ENCODE measurements around the gene PTPN14. TPM values are rescaled to one million over a fixed set of nuclear protein-coding genes. Genes with fewer than 3 reads are reported as not detected.

PTPN14 gene
- total and polyA plus RNA-seq, 2 experiments from 2014 or later = 18.7 to 70.2 TPM

- TF ChIP-seq ZNF114 (CRISPR knock-in tag; IDR thresholded peaks at IDR 0.05) = no peak
Measured at GRCh38 chr1:214331180-214331579, 220.2 kb downstream of the PTPN14 start (continued).

- H3K27ac Mint-ChIP-seq = no peak overlapping the region
- no peaks in the 10 kb centered on the region for H3K9me2 ChIP-seq (ENCODE audit: insufficient read depth)
- TF ChIP-seq ZNF331 (CRISPR knock-in tag; IDR thresholded peaks at IDR 0.05; ENCODE audit: low read depth) = no peak
- TF ChIP-seq JUNB (IDR thresholded peaks at IDR 0.05; ENCODE audit: unreplicated experiment) = no peak
- no peak for TF ChIP-seq STAT1 (IDR thresholded peaks at IDR 0.05; ENCODE audit: unreplicated experiment)
- no peak for TF ChIP-seq POLR2AphosphoS5 (IDR thresholded peaks at IDR 0.05; ENCODE audit: low read depth)
- TF ChIP-seq CTCF (conservative IDR thresholded peaks at IDR 0.05; ENCODE audit: low read depth in 2 of 2) = no peak
- no peak for TF ChIP-seq ETS1 (IDR thresholded peaks at IDR 0.05)
- TF ChIP-seq REST (IDR thresholded peaks at IDR 0.05; ENCODE audit: unreplicated experiment) = no peak
- no peak for TF ChIP-seq CREB1 (CRISPR knock-in tag; IDR thresholded peaks at IDR 0.05; ENCODE audit: low read depth)
- no peak for TF ChIP-seq EZH2 (IDR thresholded peaks at IDR 0.05; ENCODE audit: low read depth, unreplicated experiment)
- TF ChIP-seq ZNF462 (CRISPR knock-in tag; IDR thresholded peaks at IDR 0.05) = no peak
- TF ChIP-seq ZNF114 (CRISPR knock-in tag; IDR thresholded peaks at IDR 0.05) = no peak
- no peak for TF ChIP-seq EZH2phosphoT487 (IDR thresholded peaks at IDR 0.05; ENCODE audit: unreplicated experiment)
- no peak for TF ChIP-seq NANOG (IDR thresholded peaks at IDR 0.05; ENCODE audit: borderline replicate concordance)
Measured at GRCh38 chr1:214330715-214331114, 220.7 kb downstream of the PTPN14 start.

More at GRCh38 chr1:214330715-214331114, 220.7 kb downstream of the PTPN14 start:
- DNase-seq (ENCODE audit: low spot score) (no peak), ATAC-seq (no peak)
- Histone ChIP-seq H3K27me3 (ENCODE audit: insufficient read depth) (no peaks in the 10 kb centered on the region), H2AFZ (no peak overlapping the region), H3K4me2 (no peak overlapping the region), H4K20me1 (replicated peaks; ENCODE audit: insufficient read depth) (no peaks in the 10 kb centered on the region), H3K4me1 (ENCODE audit: insufficient read depth) (peaks cover 3% of the 10 kb centered on the region; the same call in 1 of the 2 replicates), H3F3A (replicated peaks; ENCODE audit: low read depth) (no peaks in the 10 kb centered on the region; the same call in 1 of the 2 replicates), H3K27ac (ENCODE audit: low read depth) (no peak overlapping the region), H3K36me3 (ENCODE audit: insufficient read depth) (no peaks in the 10 kb centered on the region), H3K4me3 (no peak overlapping the region), H3K79me2 (replicated peaks; ENCODE audit: insufficient read depth) (no peaks in the 10 kb centered on the region)
- H3K36me3 Mint-ChIP-seq (ENCODE audit: low read depth) = no peaks in the 10 kb centered on the region
- no peaks in the 10 kb centered on the region for H3K9me3 Mint-ChIP-seq
- H3K27me3 Mint-ChIP-seq (ENCODE audit: insufficient read depth, low read depth, poor library complexity) = peaks cover 19% of the 10 kb centered on the region
- no peak overlapping the region for H3K4me3 Mint-ChIP-seq
- H3K4me1 Mint-ChIP-seq = peaks cover 15% of the 10 kb centered on the region; the same call in 2 of the 3 replicates

All from GM23338 (cell line).